Progenitor cell of endocrine pancreas (in vitro differentiated cells): Measurements from ENCODE around the gene CAPS. TPM values are rescaled to one million over a fixed set of nuclear protein-coding genes. Genes with fewer than 3 reads are reported as not detected.

Experiments
- DNase-seq: peaks from one replicate; pipeline ENCODE4 v3.0.0; 2021; ENCODE audit warnings: low spot score; ENCODE audit not compliant: unreplicated experiment
- H3K27ac Mint-ChIP-seq: 2 replicates; pipeline ENCODE4 v1.8.0; 2021; ENCODE audit warnings: mild to moderate bottlenecking, moderate library complexity, mixed read lengths
- H3K27me3 Mint-ChIP-seq: 2 replicates; pipeline ENCODE4 v1.8.0; 2021; ENCODE audit warnings: mixed read lengths
- H3K36me3 Mint-ChIP-seq: 2 replicates; pipeline ENCODE4 v1.8.0; 2022; ENCODE audit warnings: mixed read lengths; ENCODE audit not compliant: insufficient read depth
- H3K4me1 Mint-ChIP-seq: 2 replicates; pipeline ENCODE4 v1.8.0; 2021; ENCODE audit warnings: low read depth, mixed read lengths
- H3K4me3 Mint-ChIP-seq: 2 replicates; pipeline ENCODE4 v1.8.0; 2021; ENCODE audit warnings: low read depth, mild to moderate bottlenecking, moderate library complexity, mixed read lengths
- H3K9me3 Mint-ChIP-seq: 2 replicates; pipeline ENCODE4 v1.8.0; 2021; ENCODE audit warnings: low read depth, mixed read lengths
- CTCF ChIP-seq: fragments of 200-600 bp; sonication (generic); IDR thresholded peaks from one replicate; pipeline ENCODE4 v1.5.0; 2021; ENCODE audit warnings: antibody characterized with exemption, mild to moderate bottlenecking; ENCODE audit not compliant: unreplicated experiment
- long read RNA-seq: library from polyadenylated mRNA; unstranded; transcript quantifications from one replicate; pipeline ENCODE4 v2.0.0, GENCODE V29; 2020
- total RNA-seq: library from RNA; stranded (reverse); gene quantifications from 2 replicates; pipeline ENCODE4 v1.2.1, GENCODE V29; 2021

Gene CAPS
- total RNA-seq, result 22.1 and 22.5 TPM in 2 replicates
- long read RNA-seq, result 0 reads

GRCh38 chr19:5913739-5914357, at the start of gene CAPS:
CAPS (plus strand) TSS chr19:5914254; CDS start chr19:5914407, 153 bp downstream.
- H3K4me3 Mint-ChIP-seq, result no peak within 1 kb of the TSS
- H3K4me1 Mint-ChIP-seq, result peaks cover 19% of the 10 kb centered on the region
- no peaks in the 10 kb centered on the region for H3K9me3 Mint-ChIP-seq
- H3K27ac Mint-ChIP-seq, result peak within 1 kb of the TSS; percentile 64
- no peak for DNase-seq
- no peak for TF ChIP-seq CTCF
- peaks cover 10% of the 10 kb centered on the region for H3K36me3 Mint-ChIP-seq
- no peaks in the 10 kb centered on the region for H3K27me3 Mint-ChIP-seq

GRCh38 chr19:5864725-5865486, 49.1 kb upstream of the CAPS start:
- H3K27ac Mint-ChIP-seq, result peak overlapping the region; percentile 58
- DNase-seq, result no peak

GRCh38 chr19:5865772-5866171, 48.3 kb upstream of the CAPS start:
- H3K36me3 Mint-ChIP-seq, result no peaks in the 10 kb centered on the region
- peaks cover 19% of the 10 kb centered on the region for H3K27me3 Mint-ChIP-seq
- no peaks in the 10 kb centered on the region for H3K9me3 Mint-ChIP-seq
- DNase-seq, result no peak
- H3K4me1 Mint-ChIP-seq, result no peaks in the 10 kb centered on the region
- H3K4me3 Mint-ChIP-seq, result no peak overlapping the region
- TF ChIP-seq CTCF, result no peak
- no peak overlapping the region for H3K27ac Mint-ChIP-seq

More at GRCh38 chr19:5864725-5865486, 49.1 kb upstream of the CAPS start:
- H3K4me3 Mint-ChIP-seq, result no peak overlapping the region
- H3K36me3 Mint-ChIP-seq, result no peaks in the 10 kb centered on the region
- peaks cover 21% of the 10 kb centered on the region for H3K27me3 Mint-ChIP-seq
- H3K4me1 Mint-ChIP-seq, result no peaks in the 10 kb centered on the region
- peak; percentile 32 for TF ChIP-seq CTCF
- H3K9me3 Mint-ChIP-seq, result no peaks in the 10 kb centered on the region

GRCh38 chr19:5867201-5868136, 46.6 kb upstream of the CAPS start:
- Mint-ChIP-seq H3K4me1 (no peaks in the 10 kb centered on the region), H3K27ac (peak overlapping the region; percentile 71), H3K9me3 (no peaks in the 10 kb centered on the region), H3K36me3 (no peaks in the 10 kb centered on the region), H3K27me3 (peaks cover 16% of the 10 kb centered on the region), H3K4me3 (no peak overlapping the region)
- TF ChIP-seq CTCF, result no peak
- no peak for DNase-seq

- peak overlapping the region; percentile 12 for H3K27ac Mint-ChIP-seq
- DNase-seq, result no peak
- TF ChIP-seq CTCF, result no peak
- H3K36me3 Mint-ChIP-seq, result no peaks in the 10 kb centered on the region
- H3K4me3 Mint-ChIP-seq, result no peak overlapping the region
- H3K4me1 Mint-ChIP-seq, result no peaks in the 10 kb centered on the region
- no peaks in the 10 kb centered on the region for H3K9me3 Mint-ChIP-seq
- peaks cover 10% of the 10 kb centered on the region for H3K27me3 Mint-ChIP-seq
Measured at GRCh38 chr19:5870986-5871394, 43.1 kb upstream of the CAPS start.
